PC-9 (cell line): Measurements from ENCODE around the gene GIMAP1. TPM values are rescaled to one million over a fixed set of nuclear protein-coding genes. Genes with fewer than 3 reads are reported as not detected.

Source experiments
- BruUV-seq: library from RNA; stranded (reverse); fragments of 400-500 nt; replicated peaks from 2 replicates; lab custom pipeline; 2021; lab: Mats Ljungman, UMichigan
- CTCF ChIA-PET: fragments of 300-600 bp; sonication (Branson Sonifier 250); formaldehyde crosslinking; loops from one replicate; lab custom pipeline; 2022; ENCODE audit warnings: antibody characterized with exemption; lab: Charles Lee
- POLR2A ChIA-PET: fragments of 300-600 bp; sonication (Branson Sonifier 250); formaldehyde crosslinking; loops from one replicate; lab custom pipeline; 2022; ENCODE audit warnings: antibody characterized with exemption; ENCODE audit not compliant: unreplicated experiment; lab: Charles Lee
- DNase-seq, 2 experiments: peaks; one replicate each; pipeline versions ENCODE4 v3.0.0 to v3.0.0-alpha.2; 2015 to 2022; ENCODE audit warnings: mixed read lengths in 1 of 2
- H2AFZ ChIP-seq: fragments of 200-600 bp; sonication (generic); 2 replicates; pipeline ENCODE4 v1.8.1; 2017; ENCODE audit warnings: antibody characterized with exemption
- H3F3A ChIP-seq: fragments of 200-600 bp; sonication (generic); 2 replicates; pipeline ENCODE4 v1.8.1; 2017; ENCODE audit warnings: antibody characterized with exemption, mild to moderate bottlenecking, low read depth; ENCODE audit not compliant: insufficient read depth
- H3K27ac ChIP-seq: fragments of 200-600 bp; sonication (generic); 2 replicates; pipeline ENCODE4 v1.6.1; 2016; ENCODE audit warnings: mixed run types
- H3K27me3 ChIP-seq: fragments of 200-600 bp; sonication (generic); 2 replicates; pipeline ENCODE4 v1.6.1; 2016; ENCODE audit warnings: low read depth, mixed run types; ENCODE audit not compliant: insufficient read depth
- H3K36me3 ChIP-seq: fragments of 200-600 bp; sonication (generic); 2 replicates; pipeline ENCODE4 v1.6.1; 2016; ENCODE audit warnings: low read depth, mixed run types
- H3K4me1 ChIP-seq: fragments of 200-600 bp; sonication (generic); replicated peaks from 2 replicates; pipeline ENCODE4 v1.6.1; 2016; ENCODE audit warnings: mixed run types; ENCODE audit not compliant: insufficient read depth
- H3K4me2 ChIP-seq: fragments of 200-600 bp; sonication (generic); 2 replicates; pipeline ENCODE4 v1.6.1; 2017; ENCODE audit warnings: mixed run types
- H3K4me3 ChIP-seq: fragments of 200-600 bp; sonication (generic); 2 replicates; pipeline ENCODE4 v1.6.1; 2016; ENCODE audit warnings: mixed run types
- H3K79me2 ChIP-seq: fragments of 200-600 bp; sonication (generic); 2 replicates; pipeline ENCODE4 v1.6.1; 2017; ENCODE audit warnings: low read depth, mixed run types
- H3K9me2 ChIP-seq: fragments of 200-600 bp; sonication (generic); 2 replicates; pipeline ENCODE4 v1.8.1; 2017; ENCODE audit warnings: mild to moderate bottlenecking; ENCODE audit not compliant: insufficient read depth
- H3K9me3 ChIP-seq: fragments of 200-600 bp; sonication (generic); 2 replicates; pipeline ENCODE4 v1.8.1; 2016; ENCODE audit warnings: low read depth; ENCODE audit not compliant: insufficient read depth
- H4K20me1 ChIP-seq: fragments of 200-600 bp; sonication (generic); 2 replicates; pipeline ENCODE4 v1.8.1; 2017; ENCODE audit not compliant: insufficient read depth
- EZH2 ChIP-seq: fragments of 200-600 bp; sonication (generic); IDR thresholded peaks from 2 replicates; pipeline ENCODE4 v1.8.0; 2017; ENCODE audit warnings: antibody characterized with exemption, low read depth
- intact Hi-C: fragments of 100-400 bp; cut with micrococcal nuclease; formaldehyde crosslinking; loops from one replicate; pipeline ENCODE4 v1.10.0; 2022; ENCODE audit not compliant: unreplicated experiment
- total RNA-seq: library from RNA; stranded (reverse); gene quantifications from 2 replicates; pipeline ENCODE4 v1.2.3, GENCODE V29; 2021
- TF ChIP-seq, protein P1 (sequence below): fragments of 200-600 bp; sonication (generic); conservative IDR thresholded peaks from 2 replicates; pipeline ENCODE4 v1.6.1; 2017; ENCODE audit warnings: mixed run types, antibody characterized with exemption, mild to moderate bottlenecking, moderate library complexity

The GIMAP1 gene
- total RNA-seq, 1 experiment from 2014 or later: not detected

- CTCF ChIA-PET: no interaction called here
- H3K9me3 ChIP-seq: no peaks in the 10 kb centered on the region
- no peak for DNase-seq
These were observed 40.4 kb downstream of the GIMAP1 start for GRCh38 chr7:150756858-150757257.

GRCh38 chr7:150759479-150759878 is 43.1 kb downstream of the GIMAP1 start:
- Histone ChIP-seq H3K9me2 (no peaks in the 10 kb centered on the region), H3K36me3 (no peaks in the 10 kb centered on the region), H3F3A (no peaks in the 10 kb centered on the region), H3K9me3 (no peaks in the 10 kb centered on the region), H2AFZ (no peak overlapping the region), H3K4me3 (no peak overlapping the region), H3K4me1 (no peaks in the 10 kb centered on the region), H4K20me1 (no peaks in the 10 kb centered on the region), H3K79me2 (no peaks in the 10 kb centered on the region), H3K27ac (no peak overlapping the region), H3K4me2 (no peak overlapping the region), H3K27me3 (peaks cover 10% of the 10 kb centered on the region)
- no peak for DNase-seq
- TF ChIP-seq EZH2: no peak
- TF ChIP-seq, protein P1, sequence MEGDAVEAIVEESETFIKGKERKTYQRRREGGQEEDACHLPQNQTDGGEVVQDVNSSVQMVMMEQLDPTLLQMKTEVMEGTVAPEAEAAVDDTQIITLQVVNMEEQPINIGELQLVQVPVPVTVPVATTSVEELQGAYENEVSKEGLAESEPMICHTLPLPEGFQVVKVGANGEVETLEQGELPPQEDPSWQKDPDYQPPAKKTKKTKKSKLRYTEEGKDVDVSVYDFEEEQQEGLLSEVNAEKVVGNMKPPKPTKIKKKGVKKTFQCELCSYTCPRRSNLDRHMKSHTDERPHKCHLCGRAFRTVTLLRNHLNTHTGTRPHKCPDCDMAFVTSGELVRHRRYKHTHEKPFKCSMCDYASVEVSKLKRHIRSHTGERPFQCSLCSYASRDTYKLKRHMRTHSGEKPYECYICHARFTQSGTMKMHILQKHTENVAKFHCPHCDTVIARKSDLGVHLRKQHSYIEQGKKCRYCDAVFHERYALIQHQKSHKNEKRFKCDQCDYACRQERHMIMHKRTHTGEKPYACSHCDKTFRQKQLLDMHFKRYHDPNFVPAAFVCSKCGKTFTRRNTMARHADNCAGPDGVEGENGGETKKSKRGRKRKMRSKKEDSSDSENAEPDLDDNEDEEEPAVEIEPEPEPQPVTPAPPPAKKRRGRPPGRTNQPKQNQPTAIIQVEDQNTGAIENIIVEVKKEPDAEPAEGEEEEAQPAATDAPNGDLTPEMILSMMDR: no peak
- intact Hi-C loops: loop anchor here (5.0 kb wide), 1 partner anchor 312 kb away; no protein-coding TSS in a partner anchor
- no TSS peak for BruUV-seq
- POLR2A ChIA-PET: interaction anchor here (0.7 kb wide), 1 partner anchor 56 kb away, joined by 3 read pairs; no protein-coding TSS in a partner anchor
- CTCF ChIA-PET: interaction anchor here (0.5 kb wide), 1 partner anchor 76 kb away, joined by 4 read pairs; no protein-coding TSS in a partner anchor

More at GRCh38 chr7:150756858-150757257, 40.4 kb downstream of the GIMAP1 start:
- Histone ChIP-seq H2AFZ (no peak overlapping the region), H3K36me3 (no peaks in the 10 kb centered on the region), H4K20me1 (no peaks in the 10 kb centered on the region), H3K9me2 (no peaks in the 10 kb centered on the region), H3K4me3 (no peak overlapping the region), H3K4me2 (no peak overlapping the region), H3K4me1 (no peaks in the 10 kb centered on the region), H3K27me3 (no peaks in the 10 kb centered on the region; the same call in 1 of the 2 replicates), H3K27ac (no peak overlapping the region), H3F3A (no peaks in the 10 kb centered on the region), H3K79me2 (no peaks in the 10 kb centered on the region)
- no TSS peak for BruUV-seq
- POLR2A ChIA-PET: no interaction called here
- intact Hi-C loops: loop anchor here (5.0 kb wide), 1 partner anchor 310 kb away; no protein-coding TSS in a partner anchor
- TF ChIP-seq, protein P1: peak; percentile 34; the same call in 1 of the 2 replicates
- TF ChIP-seq EZH2: no peak

DNA sequence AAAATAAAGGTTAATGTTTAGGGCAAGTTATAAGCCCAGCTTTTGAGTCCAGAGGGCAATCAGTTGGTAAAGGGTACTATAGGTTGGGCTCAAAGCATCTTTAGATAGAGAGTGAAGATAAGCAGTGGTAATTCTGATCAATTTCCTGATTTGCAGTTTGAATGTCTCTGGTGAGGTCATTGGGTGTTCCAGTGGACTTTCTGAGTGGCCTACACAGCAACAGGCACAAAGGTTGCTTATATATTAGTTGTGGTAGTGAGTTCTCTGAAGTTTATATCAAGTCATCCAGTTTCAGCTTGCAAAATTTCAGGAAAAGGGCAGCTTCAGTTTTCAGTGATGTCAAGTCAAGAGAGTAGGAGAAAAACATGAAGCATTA is 49.9 kb downstream of the GIMAP1 start:
- ChIA-PET POLR2A (no interaction called here), CTCF (no interaction called here)
- no peak for DNase-seq
- intact Hi-C loops: no loop called here
- no peaks in the 10 kb centered on the region for H4K20me1 ChIP-seq
- H3F3A ChIP-seq: no peaks in the 10 kb centered on the region
- no peak overlapping the region for H2AFZ ChIP-seq
- no peaks in the 10 kb centered on the region for H3K36me3 ChIP-seq
- H3K79me2 ChIP-seq: no peaks in the 10 kb centered on the region
- no TSS peak for BruUV-seq
- no peaks in the 10 kb centered on the region for H3K4me1 ChIP-seq
- no peak overlapping the region for H3K4me2 ChIP-seq
- H3K27me3 ChIP-seq: peaks cover 59% of the 10 kb centered on the region
- TF ChIP-seq, protein P1: no peak
- no peak for TF ChIP-seq EZH2
- no peaks in the 10 kb centered on the region for H3K9me3 ChIP-seq
- H3K27ac ChIP-seq: no peak overlapping the region
- no peak overlapping the region for H3K4me3 ChIP-seq
- no peaks in the 10 kb centered on the region for H3K9me2 ChIP-seq
